ENCODE results near the gene GALNT10. TPM values are rescaled to one million over a fixed set of nuclear protein-coding genes. Genes with fewer than 3 reads are reported as not detected.

Gene GALNT10
- total and polyA plus RNA-seq, 3 donors from 2014 or later, result 15.7 to 19.3 (median 17.2) TPM

- TF ChIP-seq POLR2A (IDR thresholded peaks at IDR 0.05), result no peak
- no peak for TF ChIP-seq CTCF (IDR thresholded peaks at IDR 0.05)
- Histone ChIP-seq H3K4me3 (no peak overlapping the region), H3K9me3 (no peaks in the 10 kb centered on the region), H3K4me1 (no peaks in the 10 kb centered on the region), H3K27me3 (no peaks in the 10 kb centered on the region), H3K27ac (no peak overlapping the region), H3K36me3 (ENCODE audit: low read depth, missing control alignments) (no peaks in the 10 kb centered on the region)
- WGBS, 2 donors, result 90 to 98% methylated on average over 3 of the region's 3 CpGs
- DNase-seq, result no peak
- intact Hi-C loops (cut with DNase I; ENCODE audit: low total_unique reads), result no loop called here
Observed at GRCh38 chr5:154412316-154412715, 221.8 kb downstream of the GALNT10 start.

GRCh38 chr5:154412925-154413324 is 222.4 kb downstream of the GALNT10 start:
- 83 to 85% methylated on average over 8 to 9 of the region's 9 CpGs for WGBS, 2 donors
- no peak overlapping the region for H3K4me3 ChIP-seq
- no peak for DNase-seq
- TF ChIP-seq CTCF (IDR thresholded peaks at IDR 0.05) (no peak), POLR2A (IDR thresholded peaks at IDR 0.05) (no peak)
- H3K27me3 ChIP-seq, result no peaks in the 10 kb centered on the region
- no peaks in the 10 kb centered on the region for H3K4me1 ChIP-seq
- no peaks in the 10 kb centered on the region for H3K36me3 ChIP-seq (ENCODE audit: low read depth, missing control alignments)
- H3K9me3 ChIP-seq, result no peaks in the 10 kb centered on the region
- intact Hi-C loops (cut with DNase I; ENCODE audit: low total_unique reads), result no loop called here
- no peak overlapping the region for H3K27ac ChIP-seq

DNA sequence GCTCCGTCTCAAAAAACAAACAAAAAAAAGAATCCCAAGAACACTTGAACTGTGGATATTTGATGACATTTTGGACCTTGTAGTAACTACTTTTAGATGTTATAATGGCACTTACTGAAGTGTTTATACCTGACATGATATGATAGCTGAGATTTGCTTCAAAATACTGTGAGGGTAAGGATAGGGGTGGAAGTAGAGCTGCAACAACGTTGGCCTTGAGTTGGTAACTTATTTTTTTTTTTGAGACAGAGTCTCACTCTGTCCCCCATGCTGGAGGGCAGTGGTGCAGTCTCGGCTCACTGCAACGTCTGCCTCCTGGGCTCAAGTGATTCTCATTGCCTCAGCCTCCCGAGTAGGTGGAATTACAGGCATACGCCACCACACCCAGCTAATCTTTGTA is 224.6 kb downstream of the GALNT10 start:
- TF ChIP-seq CTCF (IDR thresholded peaks at IDR 0.05) (no peak), POLR2A (IDR thresholded peaks at IDR 0.05) (no peak)
- intact Hi-C loops (cut with DNase I; ENCODE audit: low total_unique reads), result no loop called here
- H3K36me3 ChIP-seq (ENCODE audit: low read depth, missing control alignments), result no peaks in the 10 kb centered on the region
- H3K4me3 ChIP-seq, result no peak overlapping the region
- WGBS, 2 donors, result 68 to 74% methylated on average over 6 of the region's 6 CpGs
- no peaks in the 10 kb centered on the region for H3K9me3 ChIP-seq
- no peaks in the 10 kb centered on the region for H3K27me3 ChIP-seq
- no peak overlapping the region for H3K27ac ChIP-seq
- H3K4me1 ChIP-seq, result peaks cover 2% of the 10 kb centered on the region
- no peak for DNase-seq

DNA sequence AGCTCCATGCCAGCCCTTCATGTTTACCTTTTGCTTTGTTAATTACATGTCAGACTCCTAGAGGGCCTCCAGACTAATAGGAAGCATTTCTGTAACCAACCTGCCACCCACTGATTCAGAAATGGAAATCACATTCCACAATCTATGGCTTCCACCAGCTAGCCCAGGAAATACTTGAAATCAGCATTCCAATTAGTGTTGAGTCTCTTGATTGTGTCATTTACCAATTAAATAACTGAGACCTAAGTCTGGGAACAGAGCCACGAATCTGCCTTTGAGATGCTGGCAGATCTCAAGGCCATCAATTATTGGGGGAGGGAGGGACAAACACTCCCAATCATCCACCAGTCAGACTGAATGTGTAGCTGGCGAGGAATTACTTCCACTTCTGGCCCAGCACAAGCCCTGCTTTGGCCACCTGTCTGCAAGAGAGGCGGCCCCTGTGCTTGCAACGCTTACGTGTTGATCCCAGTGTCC is 227.8 kb downstream of the GALNT10 start:
- Histone ChIP-seq H3K27me3 (no peaks in the 10 kb centered on the region), H3K27ac (no peak overlapping the region), H3K4me1 (peaks cover 2% of the 10 kb centered on the region), H3K4me3 (no peak overlapping the region), H3K9me3 (no peaks in the 10 kb centered on the region), H3K36me3 (ENCODE audit: low read depth, missing control alignments) (no peaks in the 10 kb centered on the region)
- intact Hi-C loops (cut with DNase I; ENCODE audit: low total_unique reads), result no loop called here
- 73 to 85% methylated on average over 4 to 5 of the region's 5 CpGs for WGBS, 2 donors
- TF ChIP-seq CTCF (IDR thresholded peaks at IDR 0.05), result no peak
- TF ChIP-seq POLR2A (IDR thresholded peaks at IDR 0.05), result no peak
- DNase-seq, result peak; percentile 24

DNA sequence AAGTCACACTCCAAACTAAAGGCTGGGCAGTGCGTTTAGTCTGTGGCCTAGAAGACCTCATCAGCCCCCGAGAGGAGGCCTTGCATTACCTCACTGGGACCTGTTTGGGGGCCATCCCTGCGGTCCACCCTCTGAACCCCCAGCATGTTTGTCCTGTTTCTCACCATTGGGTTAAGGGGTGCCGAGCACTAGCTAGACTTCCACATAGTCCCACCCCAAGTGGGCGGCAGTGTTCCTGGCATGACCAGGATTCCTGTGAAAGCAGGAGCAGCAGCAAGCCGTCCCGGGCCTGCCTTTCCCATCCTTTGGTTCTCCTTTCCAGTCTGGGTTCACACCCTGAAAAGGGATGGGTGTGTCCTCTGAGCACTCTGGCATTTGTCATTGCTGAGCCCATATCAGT is 228.7 kb downstream of the GALNT10 start:
- DNase-seq, result no peak

More for the DNA sequence above, 228.7 kb downstream of the GALNT10 start:
- Histone ChIP-seq H3K9me3 (no peaks in the 10 kb centered on the region), H3K27me3 (no peaks in the 10 kb centered on the region), H3K4me1 (peaks cover 2% of the 10 kb centered on the region), H3K4me3 (no peak overlapping the region), H3K27ac (no peak overlapping the region), H3K36me3 (ENCODE audit: low read depth, missing control alignments) (no peaks in the 10 kb centered on the region)
- no peak for TF ChIP-seq POLR2A (IDR thresholded peaks at IDR 0.05)
- no peak for TF ChIP-seq CTCF (IDR thresholded peaks at IDR 0.05)
- WGBS, 2 donors, result 79 to 80% methylated on average over 7 of the region's 7 CpGs
- intact Hi-C loops (cut with DNase I; ENCODE audit: low total_unique reads), result no loop called here
